C1 segment of cervical spinal cord (tissue), 14 donors: ENCODE results near the gene CATSPERB.
"Not testable (repeated sequence)": the region's sequence is repeated elsewhere in the genome, so short reads cannot be mapped to it uniquely, and the experiment has no call there.

ENCODE experiments used
- DNase-seq, 14 donors: peaks; one replicate each; lab custom pipeline; 2025; lab: John Stamatoyannopoulos, UW

The CATSPERB gene

DNA sequence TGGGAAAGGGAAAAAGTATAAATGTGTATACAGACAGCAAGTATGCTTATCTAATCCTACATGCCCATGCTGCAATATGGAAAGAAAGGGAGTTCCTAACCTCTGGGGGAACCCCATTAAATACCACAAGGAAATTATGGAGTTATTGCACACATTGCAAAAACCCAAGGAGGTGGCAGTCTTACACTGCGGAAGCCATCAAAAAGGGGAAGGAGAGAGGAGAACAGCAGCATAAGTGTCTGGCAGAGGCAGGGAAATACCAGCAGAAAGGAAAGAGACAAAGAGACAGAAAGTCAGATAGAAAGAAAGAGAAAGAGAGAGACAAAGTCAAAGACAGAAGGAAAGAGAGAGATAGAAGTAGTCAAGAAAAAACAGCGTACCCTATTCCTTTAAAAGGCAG is 64.8 kb downstream of the CATSPERB start:
- DNase-seq = not testable (repeated sequence)

DNA sequence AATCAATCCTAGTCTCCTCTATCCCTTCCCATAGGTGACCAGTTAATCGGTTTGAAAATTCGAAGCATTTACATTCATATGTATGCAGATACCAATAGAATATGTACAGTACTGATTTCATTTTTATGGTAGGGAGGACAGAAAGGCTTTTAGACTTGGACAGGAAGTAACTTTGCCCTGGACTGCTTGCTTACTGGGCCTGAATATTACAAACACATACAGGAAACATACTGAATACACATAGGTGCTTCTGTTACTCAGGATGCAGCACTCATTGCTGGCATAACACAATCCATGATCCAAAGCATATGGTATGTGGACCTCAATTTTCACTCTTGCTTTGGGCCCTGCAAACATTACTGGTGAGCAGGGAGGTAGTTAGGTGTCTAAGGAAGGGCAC is 71.1 kb downstream of the CATSPERB start:
- DNase-seq = no peak

DNA sequence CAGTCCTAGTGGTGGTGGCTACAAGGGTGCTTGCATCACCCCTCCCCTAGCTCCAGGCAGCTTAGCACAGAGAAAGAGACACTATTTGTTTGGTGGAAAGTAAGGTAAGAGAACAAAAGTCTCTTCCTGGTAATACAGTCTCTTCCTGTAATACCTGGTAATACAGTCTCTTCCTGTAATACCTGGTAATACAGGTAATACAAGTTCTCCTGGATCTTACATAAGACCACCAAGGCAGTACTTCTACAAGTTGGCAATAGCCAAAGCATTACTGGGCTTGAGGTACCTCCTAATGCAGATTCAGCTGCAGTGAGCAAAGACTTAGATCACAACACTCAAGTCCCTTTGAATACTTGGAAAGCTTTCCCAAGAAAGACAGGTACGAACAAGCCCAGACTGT is 77.0 kb downstream of the CATSPERB start:
- no peak for DNase-seq

DNA sequence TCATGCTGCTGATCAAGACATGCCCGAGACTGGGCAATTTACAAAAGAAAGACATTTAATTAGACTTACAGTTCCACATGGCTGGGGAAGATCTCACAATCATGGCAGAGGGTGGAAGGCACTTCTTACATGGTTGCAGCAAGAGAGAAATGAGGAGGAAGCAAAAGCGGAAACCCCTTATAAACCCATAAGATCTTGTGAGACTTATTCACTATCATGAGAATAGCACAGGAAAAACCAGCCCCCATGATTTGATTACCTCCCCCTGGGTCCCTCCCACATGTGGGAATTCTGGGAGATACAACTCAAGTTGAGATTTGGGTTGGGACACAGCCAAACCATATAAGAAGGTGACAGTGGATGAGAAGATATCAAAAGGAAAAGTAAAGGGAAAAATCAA is 78.4 kb downstream of the CATSPERB start:
- no peak for DNase-seq

DNA sequence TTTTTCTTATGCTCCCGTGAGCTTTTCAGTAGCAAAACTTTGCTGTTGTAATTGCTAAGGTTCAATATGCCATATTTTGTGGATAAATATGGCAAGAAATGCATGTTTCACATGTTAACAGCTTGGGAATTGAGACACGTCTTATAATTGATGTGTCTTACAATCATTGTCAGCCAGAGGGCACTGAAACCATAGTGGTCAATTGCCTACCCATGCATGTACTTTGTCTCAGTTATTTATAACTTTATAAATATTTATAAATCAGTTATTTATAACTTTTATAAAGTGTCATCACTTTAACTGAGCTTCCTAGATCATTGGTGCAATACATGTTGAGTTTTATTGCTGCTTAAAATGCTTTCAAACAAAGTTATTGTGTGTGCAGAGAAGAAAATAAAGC is 82.0 kb downstream of the CATSPERB start:
- DNase-seq = no peak

DNA sequence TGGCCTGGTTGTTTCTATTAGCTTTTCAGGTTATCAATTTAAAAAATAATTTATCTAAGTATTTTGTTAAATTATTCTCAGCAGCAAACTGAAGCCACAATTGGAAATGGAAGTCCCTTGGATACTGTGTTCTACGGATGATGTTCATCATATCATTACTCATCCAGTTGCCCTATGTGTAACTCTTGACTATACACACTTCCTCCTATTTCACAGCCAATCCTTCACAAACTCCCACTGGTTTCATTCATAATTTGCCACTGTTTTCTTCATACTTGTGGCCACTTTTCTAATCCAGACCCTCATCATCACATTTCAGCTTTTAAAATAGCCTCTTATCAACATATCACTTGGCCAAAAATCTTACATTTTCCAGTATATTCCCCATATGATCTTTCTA is 84.0 kb downstream of the CATSPERB start:
- no peak for DNase-seq

DNA sequence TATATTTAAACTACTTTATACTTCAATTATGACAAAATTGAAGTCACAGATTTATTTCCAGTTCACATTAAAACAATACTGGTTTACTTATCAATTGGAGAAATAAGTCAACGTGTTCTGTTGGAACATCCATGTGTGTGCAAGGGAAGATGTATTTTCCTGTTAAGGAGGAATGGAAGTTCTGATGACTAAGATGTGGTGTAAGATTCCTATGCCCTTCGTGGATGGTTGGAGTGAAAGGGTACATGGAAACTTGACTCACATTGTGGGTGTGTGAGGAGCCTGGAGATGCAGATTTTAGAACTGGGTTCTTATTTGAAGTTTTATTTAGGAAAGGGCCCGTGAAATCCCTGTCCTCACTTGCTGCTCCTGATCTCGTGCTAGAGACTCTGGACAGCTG is 95.3 kb downstream of the CATSPERB start:
- DNase-seq = no peak

DNA sequence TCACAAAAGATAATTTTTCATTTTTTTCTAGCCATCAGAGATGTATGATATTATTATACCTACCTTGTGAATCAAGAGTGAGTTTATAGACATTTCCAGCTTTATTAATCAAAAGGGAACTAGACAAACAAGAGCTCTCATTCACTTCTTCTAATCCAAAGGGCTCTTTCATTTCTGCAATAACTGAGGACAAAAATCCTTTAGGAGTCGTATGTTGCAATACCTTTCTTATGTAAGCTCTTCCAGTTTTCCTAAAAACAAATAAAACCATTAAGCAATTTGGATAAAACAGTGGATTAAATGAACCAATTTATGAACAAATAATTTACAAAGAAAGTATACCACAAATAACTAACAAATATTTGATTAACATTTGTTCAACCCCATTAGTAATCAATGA is 107.1 kb downstream of the CATSPERB start:
- DNase-seq = no peak

DNA sequence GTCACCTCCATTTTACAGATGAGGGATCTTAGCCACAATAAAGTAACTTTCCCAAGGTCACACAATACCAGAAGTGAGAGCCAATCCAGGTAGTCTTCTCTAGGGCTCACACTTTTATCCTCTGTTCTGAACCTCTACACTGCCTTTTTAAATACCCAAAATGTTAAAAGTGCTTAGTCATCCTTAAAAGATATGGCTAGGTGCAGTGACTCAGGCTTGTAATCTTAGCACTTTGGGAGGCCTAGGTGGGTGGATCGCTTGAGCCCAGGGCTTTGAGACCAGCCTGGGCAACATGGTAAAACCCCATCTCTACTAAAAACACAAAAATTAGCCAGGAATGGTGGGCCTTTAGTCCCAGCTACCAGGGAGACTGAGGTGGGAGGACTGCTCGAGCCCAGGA is 117.7 kb downstream of the CATSPERB start:
- DNase-seq = no peak

DNA sequence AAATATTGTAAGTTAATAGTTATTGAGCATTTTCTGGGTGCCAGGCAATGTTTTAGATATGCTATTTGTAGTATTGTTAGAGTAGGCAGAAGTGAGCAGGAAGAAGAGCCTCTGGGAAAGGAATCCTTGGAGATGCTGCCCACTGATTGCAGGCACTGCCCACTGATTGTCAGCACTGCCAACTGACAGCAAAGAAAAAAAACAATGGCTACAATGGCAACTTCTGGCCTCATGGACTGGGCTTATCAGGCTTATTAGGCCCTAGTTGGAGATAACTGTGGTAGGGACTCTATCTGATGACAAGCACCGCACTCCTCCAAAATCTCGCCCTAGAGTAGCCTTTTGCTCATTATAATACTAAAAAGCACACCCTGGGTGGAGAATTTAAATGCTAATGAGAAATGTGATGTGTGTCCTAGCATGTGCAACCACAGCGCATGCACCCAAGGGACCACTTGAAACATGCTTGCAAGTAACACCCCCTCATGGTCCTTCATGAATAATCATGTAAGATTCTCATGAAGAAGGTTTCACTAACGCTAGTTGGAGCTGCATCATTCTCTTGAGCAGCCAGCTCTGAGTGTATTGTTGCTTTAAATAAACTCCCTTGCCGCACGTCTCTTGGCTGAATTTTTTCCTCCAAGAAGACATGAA is 118.3 kb downstream of the CATSPERB start:
- no peak for DNase-seq

DNA sequence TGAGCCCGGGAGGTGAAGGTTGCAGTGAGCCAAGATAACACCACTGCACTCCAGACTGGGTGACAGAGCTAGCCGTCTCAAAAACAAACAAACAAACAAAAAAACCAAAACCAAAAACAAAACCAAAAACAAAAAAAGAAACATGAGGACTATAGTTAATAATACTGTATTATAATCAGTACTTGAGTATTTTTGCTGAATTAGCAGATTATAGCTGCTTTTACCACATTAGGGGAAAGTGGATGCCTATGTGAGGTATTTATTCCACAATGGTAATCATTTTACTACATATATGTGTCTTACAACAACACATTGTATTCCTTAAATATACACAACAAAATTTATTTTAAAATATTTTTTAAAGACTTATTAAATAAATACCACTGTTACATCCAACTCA is 120.4 kb downstream of the CATSPERB start:
- DNase-seq = no peak

DNA sequence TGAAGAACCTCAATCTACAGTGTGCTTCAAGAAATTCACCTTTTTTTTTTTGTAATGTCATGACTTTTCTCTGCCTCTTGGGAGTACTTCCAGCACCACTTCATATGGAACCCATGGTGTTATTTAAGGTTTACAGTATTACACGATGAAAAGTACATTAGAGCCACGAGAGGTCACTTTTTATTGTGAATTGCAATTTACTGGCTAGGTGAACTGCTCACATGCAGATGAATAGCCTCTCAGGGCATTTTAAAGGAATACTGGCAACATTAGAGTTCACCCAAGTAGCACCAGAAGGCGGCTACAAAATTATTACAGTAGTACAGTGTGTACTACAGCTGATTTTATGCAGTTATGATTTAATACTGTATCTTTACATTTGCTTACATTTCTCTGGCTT is 122.7 kb downstream of the CATSPERB start:
- DNase-seq = no peak

DNA sequence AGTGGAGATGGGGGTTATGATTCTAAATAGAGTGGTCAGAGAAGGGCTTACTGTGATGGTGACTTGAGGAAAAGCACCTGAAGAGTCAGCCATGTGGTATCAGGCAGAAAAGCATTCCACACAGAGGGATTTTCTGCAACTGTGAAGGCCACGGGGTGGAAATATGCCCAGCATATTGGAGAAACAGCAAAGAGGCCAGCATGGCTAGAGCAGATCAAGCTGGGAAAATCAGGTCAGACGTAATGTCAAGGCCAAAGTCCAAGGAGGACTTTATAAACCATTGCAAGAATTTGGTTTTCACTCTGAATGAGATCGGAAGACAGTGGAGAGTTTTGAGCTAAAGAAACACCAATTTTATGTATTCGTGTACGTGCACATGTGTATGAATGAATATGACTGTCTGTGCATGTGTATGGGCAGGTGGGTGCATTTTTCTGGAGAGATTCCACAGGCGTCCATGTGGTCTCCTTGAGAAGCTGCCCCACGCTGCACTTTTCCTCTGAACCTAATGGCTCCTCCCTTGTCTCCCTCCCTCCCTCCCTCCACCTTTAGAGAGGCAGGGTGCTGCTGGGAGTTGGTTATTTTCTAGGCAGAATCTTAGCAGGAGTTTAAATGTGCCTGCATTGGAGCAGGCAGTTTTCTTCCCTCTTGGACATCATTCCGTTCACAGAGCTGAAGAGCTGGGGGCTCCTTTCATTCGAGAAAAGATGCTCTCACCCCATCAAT is 124.4 kb downstream of the CATSPERB start:
- DNase-seq = no peak

DNA sequence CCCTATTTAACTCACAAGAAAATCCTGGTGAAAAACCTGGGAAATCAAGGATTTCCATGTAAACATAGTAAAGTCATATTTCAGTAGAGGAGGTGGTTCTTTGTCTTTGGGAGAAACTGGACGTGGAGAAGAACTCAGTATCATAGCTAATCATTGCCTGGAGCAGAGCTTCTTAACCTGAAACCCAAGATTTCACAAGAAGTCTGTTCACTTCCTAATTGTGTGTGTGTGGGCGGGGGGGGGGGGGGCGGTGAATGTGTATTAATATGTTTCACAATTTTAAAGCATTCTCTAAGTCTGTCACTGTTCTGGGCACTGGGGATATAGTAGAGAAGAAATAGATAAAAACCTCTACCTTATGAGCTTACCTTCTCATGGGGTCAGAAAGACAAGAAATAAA is 125.0 kb downstream of the CATSPERB start:
- DNase-seq = no peak

DNA sequence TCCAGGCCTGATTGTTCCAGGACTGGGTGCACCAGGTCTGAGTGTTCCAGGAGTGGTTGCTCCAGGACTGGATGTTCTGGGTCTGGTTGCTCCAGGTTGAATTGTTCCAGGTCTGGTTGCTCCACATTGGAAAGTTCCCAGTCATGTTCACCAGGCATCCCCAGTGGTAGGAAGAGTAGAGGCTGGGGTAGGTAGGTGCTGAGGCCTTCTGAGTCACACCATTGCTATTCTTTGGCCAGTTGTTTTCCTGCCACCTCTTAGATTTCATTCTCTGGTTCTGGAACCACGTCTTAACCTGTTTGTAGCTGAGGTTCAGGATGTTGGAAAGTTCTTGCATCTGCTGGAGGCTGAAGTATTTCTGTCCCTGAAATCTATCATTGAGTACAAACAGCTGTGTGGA is 127.3 kb downstream of the CATSPERB start:
- not testable (repeated sequence) for DNase-seq

DNA sequence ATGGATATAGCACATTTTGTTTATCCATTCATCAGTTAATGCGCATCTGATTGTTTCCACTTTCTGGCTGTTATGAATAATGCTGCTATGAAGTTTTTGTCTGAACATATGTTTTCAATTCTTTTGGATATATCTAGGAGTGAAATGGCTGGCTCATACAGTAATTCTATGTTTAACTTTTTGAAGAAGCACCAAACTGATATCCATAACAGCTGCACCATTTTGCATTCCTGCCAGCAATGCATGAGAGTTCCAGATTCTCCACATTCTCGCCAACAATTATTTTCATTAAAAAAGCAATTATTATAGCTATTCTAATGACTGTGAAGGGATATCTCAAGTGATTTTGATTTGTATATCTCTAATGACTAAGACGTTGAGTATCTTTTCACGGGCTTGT is 131.9 kb downstream of the CATSPERB start:
- no peak for DNase-seq

DNA sequence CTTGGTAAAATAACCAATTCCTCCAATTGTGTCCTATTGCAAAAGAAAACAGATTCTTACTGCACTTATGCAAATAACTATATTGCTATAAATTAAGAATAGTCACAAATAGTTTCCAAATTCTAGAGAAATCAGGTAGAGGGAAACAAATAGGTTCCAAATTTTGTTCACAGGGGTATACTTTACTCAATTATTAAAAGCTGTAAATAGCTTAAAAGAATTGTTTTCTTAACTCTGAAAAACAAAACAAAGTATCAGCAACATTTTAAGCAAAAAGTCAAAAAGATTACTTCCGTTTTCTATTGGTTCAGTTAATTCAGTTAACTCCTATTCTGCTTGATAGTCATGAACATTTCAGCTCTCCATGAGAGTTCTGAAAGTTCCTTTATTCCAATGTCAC is 136.2 kb downstream of the CATSPERB start:
- DNase-seq = no peak

DNA sequence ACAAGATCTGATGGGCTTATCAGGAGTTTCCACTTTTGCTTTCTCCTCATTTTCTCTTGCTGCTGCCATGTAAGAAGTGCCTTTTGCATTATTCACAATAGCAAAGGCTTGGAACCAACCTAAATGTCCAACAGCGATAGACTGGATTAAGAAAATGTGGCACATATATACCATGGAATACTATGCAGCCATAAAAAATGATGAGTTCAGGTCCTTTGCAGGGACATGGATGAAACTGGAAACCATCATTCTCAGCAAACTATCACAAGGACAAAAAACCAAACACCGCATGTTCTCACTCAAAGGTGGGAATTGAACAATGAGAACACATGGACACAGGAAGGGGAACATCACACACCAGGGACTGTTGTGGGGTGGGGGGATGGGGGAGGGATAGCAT is 137.9 kb downstream of the CATSPERB start:
- DNase-seq = not testable (repeated sequence)

DNA sequence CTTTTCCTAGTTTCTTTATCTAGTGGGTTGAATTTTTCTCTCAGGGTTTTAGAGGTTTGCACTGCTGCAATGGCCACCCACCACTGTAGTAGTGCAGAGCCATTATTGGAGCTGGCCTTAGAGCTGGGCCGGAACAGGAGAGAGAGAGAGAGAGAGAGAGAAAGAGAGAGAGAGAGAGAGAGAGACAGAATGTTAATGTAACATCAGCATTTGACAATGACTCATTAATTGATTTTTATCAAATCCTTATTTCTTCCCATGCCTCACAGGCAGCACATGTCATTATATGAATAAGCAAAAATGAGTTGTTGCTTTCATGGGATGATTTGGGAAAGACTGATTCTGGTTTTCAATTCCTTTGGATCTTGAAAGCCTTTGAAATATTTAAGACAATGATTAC is 145.5 kb downstream of the CATSPERB start:
- no peak for DNase-seq

DNA sequence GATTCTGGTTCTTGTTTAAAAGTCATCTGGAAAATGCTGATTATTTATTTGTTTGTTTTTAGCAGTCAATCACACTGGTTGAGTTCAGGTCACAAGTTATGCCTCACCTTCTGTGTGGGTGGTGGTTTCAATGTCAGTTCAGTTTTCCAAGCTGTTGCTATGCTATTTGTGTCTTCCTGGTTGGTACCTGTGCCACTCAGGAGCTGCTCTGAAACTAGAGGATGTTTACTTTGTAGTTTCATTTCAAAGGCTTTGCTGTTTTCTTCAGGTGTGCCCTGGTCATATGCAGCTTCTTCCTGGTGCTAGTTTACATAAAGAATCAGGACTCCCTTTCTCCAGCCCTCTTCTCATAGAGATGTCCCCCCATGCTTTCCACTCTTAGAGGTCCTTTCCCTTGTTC is 146.0 kb downstream of the CATSPERB start:
- DNase-seq = no peak

DNA sequence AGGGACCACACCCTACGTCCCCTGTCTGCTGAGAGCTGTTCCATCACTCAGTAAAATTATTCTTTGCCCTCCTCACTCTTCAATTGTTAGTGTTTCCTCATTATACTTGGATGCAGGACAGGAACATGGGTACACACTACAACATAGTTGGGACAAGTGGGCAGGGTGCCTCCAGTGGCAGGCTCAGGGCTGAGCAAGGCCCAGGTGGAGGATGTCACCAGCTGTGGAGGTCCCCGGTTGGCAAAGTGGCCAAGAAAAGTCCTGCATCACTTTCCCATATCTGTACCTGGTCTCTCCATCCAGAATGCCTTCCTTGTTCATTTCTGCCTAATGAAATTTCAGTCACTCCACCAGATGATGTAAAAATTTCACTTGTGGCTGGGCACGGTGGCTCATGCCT is 149.1 kb downstream of the CATSPERB start:
- no peak for DNase-seq

DNA sequence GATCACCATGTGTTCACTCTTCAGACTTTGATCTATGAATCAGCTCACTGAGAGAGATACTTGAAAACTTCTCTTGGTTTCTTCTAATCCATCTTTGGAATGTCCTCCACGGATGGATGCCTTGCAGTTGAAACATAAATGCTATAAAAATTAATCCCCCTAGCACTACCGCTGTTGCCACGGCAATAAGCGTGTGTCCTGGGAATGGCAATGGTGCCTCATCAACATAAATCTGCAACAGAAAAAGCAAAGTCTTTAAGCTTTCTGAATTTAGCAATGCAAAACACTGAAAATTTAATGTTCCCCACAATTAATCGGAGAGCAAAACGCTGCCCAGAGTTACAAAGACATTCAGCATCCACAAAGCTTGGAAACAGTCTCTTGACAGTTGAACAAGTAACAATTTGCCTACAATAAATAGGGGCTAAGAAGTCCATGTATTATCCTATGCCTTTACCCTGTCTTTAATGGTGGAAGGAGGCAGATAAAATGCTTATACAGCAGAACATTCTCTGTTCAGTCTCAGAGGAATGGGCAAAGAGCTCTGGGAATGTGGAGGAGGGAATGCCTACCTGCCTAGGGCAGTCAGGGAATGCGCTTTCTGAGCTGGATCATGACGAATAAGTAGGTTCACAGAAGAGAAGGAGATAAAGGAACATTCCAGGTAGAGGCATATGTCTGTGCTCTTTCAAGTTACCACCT is 150.9 kb downstream of the CATSPERB start:
- no peak for DNase-seq

DNA sequence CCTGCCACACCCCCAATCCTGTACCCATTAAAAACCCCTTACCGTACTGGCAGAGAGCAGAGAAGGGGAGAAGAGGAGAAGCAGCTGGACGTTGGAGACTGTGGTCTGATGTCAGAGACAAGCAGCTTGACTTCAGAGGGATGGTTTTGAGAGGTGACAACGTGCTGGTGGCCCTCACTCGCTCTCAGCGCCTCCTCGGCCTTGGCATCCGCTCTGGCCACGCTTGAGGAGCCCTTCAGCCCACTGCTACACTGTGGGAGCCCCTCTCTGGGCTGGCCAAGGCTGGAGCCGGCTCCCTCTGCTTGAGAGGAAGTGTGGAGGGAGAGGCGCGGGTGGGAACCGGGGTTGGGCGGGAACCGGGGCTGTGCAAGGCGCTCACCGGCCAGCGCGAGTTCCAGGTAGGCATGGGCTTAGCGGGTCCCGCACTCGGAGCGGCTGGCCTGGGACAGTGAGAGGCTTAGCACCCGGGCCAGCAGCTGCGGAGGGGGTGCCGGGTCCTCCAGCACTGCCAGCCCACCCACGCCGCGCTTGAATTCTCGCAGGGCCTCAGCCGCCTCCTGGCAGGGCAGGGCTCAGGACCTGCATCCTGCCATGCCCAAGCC is 154.2 kb downstream of the CATSPERB start:
- no peak for DNase-seq
